CD4-positive, alpha-beta T cell treated with Interleukin-12 subunit alpha and Interleukin-12 subunit beta, for 1 hour (primary cell): ENCODE data around the gene B3GNT3.
"Not testable (repeated sequence)": the region's sequence is repeated elsewhere in the genome, so short reads cannot be mapped to it uniquely, and the experiment has no call there.

Source experiments
- DNase-seq: peaks from one replicate; pipeline ENCODE4 v3.0.0-alpha.2; 2020

B3GNT3 gene

GRCh38 chr19:17767559-17767958 is 27.4 kb upstream of the B3GNT3 start:
- DNase-seq: no peak

GRCh38 chr19:17770613-17771012 is 24.3 kb upstream of the B3GNT3 start:
- no peak for DNase-seq

DNA sequence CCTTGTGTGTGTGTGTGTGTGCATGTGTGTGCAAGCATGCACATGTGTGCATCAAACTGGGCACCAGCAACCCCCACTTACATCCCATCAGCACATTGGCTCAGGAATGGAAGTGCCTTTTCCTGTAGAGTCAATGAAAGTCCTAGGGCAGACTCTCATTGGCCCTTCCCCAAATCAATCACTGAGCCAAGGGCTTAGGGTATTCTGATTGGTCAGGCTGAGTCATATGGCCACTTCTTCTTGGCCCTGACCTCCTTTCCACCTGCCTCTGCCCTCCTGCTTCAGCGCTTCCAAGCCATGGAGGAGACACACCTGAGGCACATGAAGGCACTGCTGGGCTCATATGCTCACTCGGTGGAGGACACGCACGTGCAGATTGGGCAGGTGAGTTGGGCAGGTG is 22.8 kb upstream of the B3GNT3 start:
- DNase-seq: no peak

DNA sequence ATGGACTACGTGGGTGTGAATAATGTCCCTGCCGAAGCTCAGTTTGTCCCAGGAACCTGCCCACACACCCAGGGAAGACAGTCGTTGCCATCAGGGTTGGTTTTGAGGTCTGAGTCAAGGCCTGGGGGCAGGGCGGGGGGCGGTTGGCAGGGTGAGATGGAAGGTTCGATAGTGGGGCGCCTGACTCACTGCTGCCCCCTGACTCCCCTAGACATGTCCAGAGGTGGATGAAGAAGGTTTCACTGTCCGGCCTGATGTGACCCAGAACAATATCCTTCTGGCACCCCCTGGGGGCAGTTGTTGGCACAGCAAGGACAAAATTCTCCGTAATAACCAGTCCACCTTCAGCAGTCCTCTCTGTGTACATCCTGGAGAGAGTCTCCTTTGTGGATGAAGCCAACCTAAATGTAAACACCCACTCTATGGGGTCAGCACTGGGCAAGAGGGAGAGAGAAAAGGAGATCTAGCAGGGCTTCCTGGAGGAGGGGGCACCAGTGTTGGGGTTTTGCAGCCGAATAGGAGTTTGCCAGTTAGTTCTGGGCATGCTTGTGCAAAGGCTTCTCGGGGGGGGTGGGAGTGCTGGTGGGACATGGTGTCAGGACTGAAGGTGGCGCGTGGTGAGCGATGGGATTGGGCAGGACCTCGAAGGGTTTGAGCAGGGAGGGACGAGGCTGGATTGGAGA is 19.6 kb upstream of the B3GNT3 start:
- DNase-seq: peak; percentile 45

DNA sequence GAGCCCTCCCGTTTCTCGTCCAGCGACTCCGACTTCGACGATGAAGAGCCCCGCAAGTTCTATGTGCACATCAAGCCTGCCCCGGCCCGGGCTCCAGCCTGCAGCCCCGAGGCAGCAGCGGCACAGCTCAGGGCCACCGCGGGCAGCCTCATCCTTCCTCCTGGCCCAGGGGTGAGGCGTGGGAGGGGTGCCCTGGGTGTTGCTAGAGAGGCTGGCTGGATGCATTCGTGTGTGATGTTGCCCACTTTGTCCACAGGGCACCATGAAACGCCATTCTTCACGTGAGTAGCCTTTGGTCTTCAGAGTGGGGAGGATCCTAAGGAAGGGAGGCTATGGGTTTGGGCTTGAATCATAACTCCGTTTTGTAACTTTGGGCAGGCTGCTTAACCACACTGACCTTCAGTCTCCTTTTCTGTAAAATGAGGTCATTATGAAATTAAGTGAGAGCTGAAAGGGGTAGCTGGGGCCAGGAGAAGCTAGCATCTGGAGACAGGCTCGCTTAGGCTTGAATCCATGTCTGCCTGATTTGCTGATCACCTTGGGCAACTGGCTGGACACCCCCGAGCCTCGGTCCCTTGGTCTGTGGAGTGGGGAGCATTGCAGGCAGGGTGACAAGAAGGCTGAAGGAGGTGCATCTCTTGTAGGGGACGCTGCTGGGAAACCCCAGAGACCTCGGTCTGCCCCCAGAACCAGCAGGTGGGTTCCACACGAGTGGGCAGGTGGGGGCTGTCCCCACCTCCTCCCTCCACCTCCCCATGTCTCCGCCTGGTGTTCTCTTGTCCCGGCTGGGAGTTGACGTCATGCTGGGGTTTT is 18.7 kb upstream of the B3GNT3 start:
- DNase-seq: no peak

- DNase-seq: not testable (repeated sequence)
Measured at GRCh38 chr19:17777840-17778239, 17.1 kb upstream of the B3GNT3 start.

DNA sequence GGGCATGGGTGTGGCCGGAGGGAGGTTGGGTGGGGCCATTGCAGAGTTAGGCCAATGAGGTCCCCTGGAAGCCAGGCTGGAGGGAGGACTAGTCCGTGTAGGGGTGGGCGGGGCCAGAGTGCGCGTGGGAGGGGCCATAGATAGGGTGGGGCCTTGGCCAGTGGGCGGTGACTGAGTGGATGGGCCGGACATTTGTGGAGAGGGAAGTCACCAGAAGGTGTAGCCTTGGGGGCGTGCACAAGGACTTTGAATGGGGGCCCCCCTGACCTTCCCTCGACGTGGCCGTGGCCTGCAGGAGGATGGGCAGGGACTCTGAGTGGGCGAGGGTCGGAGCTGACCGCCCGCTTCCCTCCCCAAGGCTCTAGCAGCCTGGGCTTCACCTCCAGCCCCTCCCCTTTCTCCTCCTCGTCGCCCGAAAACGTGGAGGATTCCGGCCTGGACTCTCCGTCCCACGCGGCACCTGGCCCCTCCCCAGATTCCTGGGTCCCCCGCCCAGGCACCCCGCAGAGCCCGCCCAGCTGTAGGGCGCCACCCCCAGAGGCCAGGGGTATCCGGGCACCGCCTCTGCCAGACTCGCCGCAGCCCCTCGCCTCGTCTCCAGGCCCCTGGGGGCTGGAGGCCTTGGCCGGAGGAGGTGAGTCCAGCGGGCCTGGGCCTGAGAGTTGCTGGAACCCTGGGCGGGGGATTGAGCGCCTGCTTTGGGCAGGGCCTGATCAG is 16.5 kb upstream of the B3GNT3 start:
- peak; percentile 49 for DNase-seq

- no peak for DNase-seq
Measured at GRCh38 chr19:17778968-17779929, 15.7 kb upstream of the B3GNT3 start.

- no peak for DNase-seq
Measured at GRCh38 chr19:17780781-17781180, 14.2 kb upstream of the B3GNT3 start.

GRCh38 chr19:17783721-17784120 is 11.2 kb upstream of the B3GNT3 start:
- not testable (repeated sequence) for DNase-seq

- DNase-seq: peak; percentile 75
Measured at GRCh38 chr19:17784201-17785008, 10.5 kb upstream of the B3GNT3 start.

- DNase-seq: no peak
Measured at GRCh38 chr19:17787274-17787913, 7.5 kb upstream of the B3GNT3 start.

- DNase-seq: no peak
Measured at GRCh38 chr19:17788632-17789031, 6.3 kb upstream of the B3GNT3 start.

GRCh38 chr19:17790059-17790780 is 4.7 kb upstream of the B3GNT3 start:
- DNase-seq: no peak

GRCh38 chr19:17794412-17794730 is 567 bp upstream of the B3GNT3 start:
- DNase-seq: no peak

- DNase-seq: no peak
Measured at GRCh38 chr19:17795495-17795856, 538 bp downstream of the B3GNT3 start.

GRCh38 chr19:17796013-17796837 is 1.3 kb downstream of the B3GNT3 start:
- no peak for DNase-seq

DNA sequence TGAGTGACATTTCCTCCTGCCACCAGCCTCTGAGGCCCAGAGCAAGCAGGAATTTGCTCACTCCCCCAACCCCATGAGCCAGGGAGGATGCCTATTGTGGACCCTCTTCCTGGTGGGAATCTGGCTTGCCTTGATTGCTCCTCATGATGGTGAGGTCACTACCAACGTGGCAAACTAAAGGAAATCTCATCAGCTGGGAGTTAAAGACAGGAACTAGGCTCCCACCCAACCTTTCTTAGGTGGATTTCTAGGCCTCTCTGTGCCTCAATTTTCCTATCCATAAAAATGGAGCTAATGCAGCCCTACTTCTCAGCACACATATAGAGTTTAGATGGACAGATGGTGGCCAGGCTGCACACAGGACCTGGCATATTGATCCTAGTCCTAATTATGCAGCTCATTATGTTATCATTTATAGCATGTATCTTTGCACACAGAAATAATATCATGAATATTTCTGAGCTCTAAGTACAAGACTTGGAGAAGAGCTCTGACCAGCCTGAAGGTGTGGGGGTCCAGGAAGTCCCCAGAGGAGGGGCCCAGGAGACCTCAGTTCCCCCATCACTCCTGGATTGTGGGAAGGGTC is 2.0 kb downstream of the B3GNT3 start:
- no peak for DNase-seq
